ENCODE measurements around the gene DISP2. TPM values are rescaled to one million over a fixed set of nuclear protein-coding genes. Genes with fewer than 3 reads are reported as not detected.

The DISP2 gene
- total and polyA plus RNA-seq, 9 of the 15 experiments (the other 6 are each of a cell fraction or from before 2014, with no cell fraction given), result 0.06 to 0.89 (median 0.15) TPM; not detected in 1

DNA sequence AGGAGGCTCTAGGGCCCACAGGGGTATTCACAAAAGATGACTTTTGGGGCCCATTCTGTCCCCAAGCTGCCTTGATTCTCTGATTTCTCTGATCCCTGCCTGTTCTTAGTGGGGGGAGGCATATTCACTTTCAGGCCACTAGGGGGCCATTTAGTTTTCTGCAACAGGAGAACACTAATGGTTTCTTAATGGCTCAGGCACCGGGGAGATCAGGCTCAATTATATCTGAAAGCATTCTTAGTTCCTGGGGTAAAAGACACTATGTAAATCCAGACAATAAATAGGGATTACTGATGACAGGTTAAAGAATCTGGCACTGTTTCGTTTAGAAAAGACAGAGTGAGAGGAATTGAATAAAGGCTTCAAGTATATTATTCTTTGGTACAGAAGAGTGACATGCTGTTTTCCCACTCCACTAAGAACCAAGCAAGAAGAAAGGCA, 37.1 kb upstream of the DISP2 start (continued):
- TF ChIP-seq, protein P1, sequence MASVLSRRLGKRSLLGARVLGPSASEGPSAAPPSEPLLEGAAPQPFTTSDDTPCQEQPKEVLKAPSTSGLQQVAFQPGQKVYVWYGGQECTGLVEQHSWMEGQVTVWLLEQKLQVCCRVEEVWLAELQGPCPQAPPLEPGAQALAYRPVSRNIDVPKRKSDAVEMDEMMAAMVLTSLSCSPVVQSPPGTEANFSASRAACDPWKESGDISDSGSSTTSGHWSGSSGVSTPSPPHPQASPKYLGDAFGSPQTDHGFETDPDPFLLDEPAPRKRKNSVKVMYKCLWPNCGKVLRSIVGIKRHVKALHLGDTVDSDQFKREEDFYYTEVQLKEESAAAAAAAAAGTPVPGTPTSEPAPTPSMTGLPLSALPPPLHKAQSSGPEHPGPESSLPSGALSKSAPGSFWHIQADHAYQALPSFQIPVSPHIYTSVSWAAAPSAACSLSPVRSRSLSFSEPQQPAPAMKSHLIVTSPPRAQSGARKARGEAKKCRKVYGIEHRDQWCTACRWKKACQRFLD (CRISPR knock-in tag; IDR thresholded peaks at IDR 0.05), result no peak
- TF ChIP-seq, protein P2, sequence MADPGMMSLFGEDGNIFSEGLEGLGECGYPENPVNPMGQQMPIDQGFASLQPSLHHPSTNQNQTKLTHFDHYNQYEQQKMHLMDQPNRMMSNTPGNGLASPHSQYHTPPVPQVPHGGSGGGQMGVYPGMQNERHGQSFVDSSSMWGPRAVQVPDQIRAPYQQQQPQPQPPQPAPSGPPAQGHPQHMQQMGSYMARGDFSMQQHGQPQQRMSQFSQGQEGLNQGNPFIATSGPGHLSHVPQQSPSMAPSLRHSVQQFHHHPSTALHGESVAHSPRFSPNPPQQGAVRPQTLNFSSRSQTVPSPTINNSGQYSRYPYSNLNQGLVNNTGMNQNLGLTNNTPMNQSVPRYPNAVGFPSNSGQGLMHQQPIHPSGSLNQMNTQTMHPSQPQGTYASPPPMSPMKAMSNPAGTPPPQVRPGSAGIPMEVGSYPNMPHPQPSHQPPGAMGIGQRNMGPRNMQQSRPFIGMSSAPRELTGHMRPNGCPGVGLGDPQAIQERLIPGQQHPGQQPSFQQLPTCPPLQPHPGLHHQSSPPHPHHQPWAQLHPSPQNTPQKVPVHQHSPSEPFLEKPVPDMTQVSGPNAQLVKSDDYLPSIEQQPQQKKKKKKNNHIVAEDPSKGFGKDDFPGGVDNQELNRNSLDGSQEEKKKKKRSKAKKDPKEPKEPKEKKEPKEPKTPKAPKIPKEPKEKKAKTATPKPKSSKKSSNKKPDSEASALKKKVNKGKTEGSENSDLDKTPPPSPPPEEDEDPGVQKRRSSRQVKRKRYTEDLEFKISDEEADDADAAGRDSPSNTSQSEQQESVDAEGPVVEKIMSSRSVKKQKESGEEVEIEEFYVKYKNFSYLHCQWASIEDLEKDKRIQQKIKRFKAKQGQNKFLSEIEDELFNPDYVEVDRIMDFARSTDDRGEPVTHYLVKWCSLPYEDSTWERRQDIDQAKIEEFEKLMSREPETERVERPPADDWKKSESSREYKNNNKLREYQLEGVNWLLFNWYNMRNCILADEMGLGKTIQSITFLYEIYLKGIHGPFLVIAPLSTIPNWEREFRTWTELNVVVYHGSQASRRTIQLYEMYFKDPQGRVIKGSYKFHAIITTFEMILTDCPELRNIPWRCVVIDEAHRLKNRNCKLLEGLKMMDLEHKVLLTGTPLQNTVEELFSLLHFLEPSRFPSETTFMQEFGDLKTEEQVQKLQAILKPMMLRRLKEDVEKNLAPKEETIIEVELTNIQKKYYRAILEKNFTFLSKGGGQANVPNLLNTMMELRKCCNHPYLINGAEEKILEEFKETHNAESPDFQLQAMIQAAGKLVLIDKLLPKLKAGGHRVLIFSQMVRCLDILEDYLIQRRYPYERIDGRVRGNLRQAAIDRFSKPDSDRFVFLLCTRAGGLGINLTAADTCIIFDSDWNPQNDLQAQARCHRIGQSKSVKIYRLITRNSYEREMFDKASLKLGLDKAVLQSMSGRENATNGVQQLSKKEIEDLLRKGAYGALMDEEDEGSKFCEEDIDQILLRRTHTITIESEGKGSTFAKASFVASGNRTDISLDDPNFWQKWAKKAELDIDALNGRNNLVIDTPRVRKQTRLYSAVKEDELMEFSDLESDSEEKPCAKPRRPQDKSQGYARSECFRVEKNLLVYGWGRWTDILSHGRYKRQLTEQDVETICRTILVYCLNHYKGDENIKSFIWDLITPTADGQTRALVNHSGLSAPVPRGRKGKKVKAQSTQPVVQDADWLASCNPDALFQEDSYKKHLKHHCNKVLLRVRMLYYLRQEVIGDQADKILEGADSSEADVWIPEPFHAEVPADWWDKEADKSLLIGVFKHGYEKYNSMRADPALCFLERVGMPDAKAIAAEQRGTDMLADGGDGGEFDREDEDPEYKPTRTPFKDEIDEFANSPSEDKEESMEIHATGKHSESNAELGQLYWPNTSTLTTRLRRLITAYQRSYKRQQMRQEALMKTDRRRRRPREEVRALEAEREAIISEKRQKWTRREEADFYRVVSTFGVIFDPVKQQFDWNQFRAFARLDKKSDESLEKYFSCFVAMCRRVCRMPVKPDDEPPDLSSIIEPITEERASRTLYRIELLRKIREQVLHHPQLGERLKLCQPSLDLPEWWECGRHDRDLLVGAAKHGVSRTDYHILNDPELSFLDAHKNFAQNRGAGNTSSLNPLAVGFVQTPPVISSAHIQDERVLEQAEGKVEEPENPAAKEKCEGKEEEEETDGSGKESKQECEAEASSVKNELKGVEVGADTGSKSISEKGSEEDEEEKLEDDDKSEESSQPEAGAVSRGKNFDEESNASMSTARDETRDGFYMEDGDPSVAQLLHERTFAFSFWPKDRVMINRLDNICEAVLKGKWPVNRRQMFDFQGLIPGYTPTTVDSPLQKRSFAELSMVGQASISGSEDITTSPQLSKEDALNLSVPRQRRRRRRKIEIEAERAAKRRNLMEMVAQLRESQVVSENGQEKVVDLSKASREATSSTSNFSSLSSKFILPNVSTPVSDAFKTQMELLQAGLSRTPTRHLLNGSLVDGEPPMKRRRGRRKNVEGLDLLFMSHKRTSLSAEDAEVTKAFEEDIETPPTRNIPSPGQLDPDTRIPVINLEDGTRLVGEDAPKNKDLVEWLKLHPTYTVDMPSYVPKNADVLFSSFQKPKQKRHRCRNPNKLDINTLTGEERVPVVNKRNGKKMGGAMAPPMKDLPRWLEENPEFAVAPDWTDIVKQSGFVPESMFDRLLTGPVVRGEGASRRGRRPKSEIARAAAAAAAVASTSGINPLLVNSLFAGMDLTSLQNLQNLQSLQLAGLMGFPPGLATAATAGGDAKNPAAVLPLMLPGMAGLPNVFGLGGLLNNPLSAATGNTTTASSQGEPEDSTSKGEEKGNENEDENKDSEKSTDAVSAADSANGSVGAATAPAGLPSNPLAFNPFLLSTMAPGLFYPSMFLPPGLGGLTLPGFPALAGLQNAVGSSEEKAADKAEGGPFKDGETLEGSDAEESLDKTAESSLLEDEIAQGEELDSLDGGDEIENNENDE (IDR thresholded peaks at IDR 0.05; ENCODE audit: low read depth, low read length), result no peak
- TF ChIP-seq CBFA2T2 (conservative IDR thresholded peaks at IDR 0.05), result no peak
- no peak for TF ChIP-seq SIX5 (IDR thresholded peaks at IDR 0.05; ENCODE audit: borderline replicate concordance in 1 of 2, insufficient read depth in 1 of 2, low read depth in 1 of 2, low read length in 2 of 2)
- no peak for TF ChIP-seq SNIP1 (IDR thresholded peaks at IDR 0.05; ENCODE audit: low read depth)

Measured in K562 (cell line).